Hematopoietic multipotent progenitor cell treated with erythropoietin and hydrocortisone succinate and interleukin-3 and kit ligand, for 8 days (in vitro differentiated cells): ENCODE measurements around the gene CDH13.

ENCODE experiments used
- DNase-seq: peaks from one replicate; pipeline ENCODE4 v3.0.0-alpha.2; 2015

CDH13 gene

GRCh38 chr16:82855471-82855870 is 228.7 kb downstream of the CDH13 start:
- no peak for DNase-seq

- no peak for DNase-seq
Measured at GRCh38 chr16:82857693-82858365, 231.1 kb downstream of the CDH13 start.

GRCh38 chr16:82859662-82860061 is 232.9 kb downstream of the CDH13 start:
- no peak for DNase-seq

DNA sequence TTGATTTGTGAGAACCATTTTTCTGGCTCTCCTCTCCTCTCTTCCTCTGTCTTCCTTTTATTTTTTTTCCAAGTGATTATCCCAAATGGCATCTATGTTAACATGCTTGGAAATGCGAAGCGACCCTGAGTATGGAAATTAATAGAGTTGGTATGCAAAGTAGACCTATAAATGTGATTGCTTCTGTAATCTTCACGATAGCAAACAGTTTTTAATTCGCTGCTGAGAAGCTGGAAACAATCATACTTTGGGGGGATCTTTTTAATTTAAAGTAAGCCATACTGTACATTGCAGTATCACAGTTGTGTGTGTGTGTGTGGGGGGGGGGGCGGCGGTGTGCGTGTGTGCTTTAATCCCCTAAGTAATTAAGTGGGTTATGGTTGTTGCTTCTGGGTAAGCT is 233.3 kb downstream of the CDH13 start:
- DNase-seq = no peak

DNA sequence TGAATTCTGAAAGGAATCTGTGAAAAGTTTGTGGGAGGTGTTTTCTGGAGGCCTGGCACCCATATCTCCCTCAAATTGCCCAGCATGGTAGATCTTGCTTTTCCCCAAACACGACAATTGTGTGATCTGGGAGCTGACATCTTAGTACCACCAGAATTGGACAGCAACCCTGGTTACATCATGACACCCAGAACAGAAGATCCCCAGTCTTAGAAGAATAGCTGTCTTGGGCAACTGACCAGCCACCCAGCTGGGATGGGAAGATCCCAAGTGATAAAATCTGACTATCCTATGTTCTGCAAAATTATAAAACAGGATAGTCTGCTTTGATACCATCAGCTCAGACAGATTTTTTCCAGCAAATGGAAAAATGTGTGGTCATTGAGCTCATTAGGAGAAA is 235.3 kb downstream of the CDH13 start:
- DNase-seq = no peak

- no peak for DNase-seq
Measured at GRCh38 chr16:82864332-82865040, 237.7 kb downstream of the CDH13 start.

DNA sequence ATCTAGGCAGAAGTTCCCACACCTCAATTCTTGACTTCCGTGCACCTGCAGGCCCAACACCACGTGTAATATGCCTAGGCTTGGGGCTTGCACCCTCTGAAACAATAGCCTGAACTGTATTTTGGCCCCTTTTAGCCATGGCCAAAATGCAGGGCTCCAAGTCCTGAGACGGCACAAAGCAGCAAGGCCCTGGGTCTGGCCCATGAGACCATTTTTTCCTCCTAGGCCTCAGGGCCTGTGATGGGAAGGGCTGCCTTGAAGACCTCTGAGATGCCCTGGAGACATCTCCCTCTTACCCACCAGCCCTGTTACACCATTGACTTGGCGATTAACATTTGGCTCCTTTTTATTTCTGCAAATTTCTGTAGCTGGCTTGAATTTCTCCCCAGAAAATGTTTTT is 238.6 kb downstream of the CDH13 start:
- DNase-seq = no peak

DNA sequence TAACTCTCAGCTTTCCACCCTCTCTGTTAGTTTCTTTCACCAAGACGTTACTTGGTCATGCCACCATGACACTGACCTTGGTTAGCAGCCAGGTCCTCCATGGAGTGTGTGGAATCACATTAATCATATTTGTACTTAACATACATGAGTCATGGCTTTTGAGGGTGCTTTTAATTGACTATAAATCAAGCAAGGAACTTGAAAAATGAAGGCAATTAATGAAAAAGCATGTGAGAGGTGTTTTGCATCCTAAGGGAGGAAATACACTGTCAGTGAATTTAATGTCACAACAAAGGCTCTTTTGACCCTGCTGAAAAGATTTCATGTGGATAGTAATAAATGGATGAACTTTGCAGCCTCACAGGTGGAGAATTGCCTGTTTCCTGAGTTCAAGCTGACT is 240.7 kb downstream of the CDH13 start:
- no peak for DNase-seq

DNA sequence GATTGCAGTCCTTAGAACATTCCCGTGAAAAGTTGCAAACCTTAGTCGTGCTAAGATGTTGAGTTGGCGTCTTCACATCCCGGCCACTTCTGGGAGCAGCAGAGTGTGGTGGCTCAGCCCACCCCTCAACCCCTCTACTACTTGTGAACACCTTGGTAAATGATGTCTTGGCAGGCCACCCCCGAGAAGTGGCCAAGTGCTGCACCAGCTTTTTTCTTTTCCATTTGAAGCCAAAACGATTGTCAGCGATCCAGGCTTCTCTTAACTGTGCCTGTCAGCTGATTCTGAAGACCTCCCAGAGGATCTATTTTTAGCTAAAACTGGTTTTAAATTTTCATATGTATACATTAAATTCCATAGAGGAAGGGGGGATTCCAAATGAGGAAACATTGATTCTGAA is 247.5 kb downstream of the CDH13 start:
- no peak for DNase-seq

DNA sequence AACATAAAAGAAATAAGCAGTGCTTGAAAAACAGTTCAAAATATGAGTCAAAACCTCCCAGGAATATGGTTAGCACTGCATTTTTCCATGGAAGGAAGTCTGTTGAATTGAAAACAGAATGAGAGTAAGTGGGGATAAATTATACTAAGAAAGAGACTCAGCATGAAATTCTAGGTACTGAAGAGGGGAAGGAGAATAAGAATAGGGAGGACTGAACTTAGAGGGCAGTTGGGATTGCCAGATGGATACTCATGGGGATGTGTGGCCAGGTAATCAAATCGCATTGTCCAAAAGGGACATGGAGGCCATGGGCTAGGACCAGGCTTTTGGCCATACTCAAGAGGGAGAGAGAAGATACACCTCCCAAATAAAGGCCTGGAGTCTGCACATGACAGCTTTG is 247.9 kb downstream of the CDH13 start:
- DNase-seq = no peak

DNA sequence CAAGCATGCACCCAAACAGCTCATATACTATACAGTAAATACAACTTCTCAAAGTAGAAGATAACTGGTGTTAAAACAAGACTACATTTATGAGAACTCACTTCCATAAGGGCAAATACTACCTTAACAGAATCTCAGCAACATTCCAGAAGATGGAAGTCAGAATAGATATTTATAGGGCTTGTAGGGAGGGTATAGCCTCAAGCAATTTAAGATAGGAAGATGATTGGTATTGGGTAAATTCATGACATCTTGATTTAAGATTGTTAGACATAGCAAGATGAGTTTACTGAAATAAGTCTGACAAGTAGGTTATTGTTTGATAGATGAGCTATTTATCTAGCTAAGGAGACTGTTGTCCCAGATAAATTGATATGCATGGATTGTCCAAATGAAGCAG is 250.2 kb downstream of the CDH13 start:
- no peak for DNase-seq

DNA sequence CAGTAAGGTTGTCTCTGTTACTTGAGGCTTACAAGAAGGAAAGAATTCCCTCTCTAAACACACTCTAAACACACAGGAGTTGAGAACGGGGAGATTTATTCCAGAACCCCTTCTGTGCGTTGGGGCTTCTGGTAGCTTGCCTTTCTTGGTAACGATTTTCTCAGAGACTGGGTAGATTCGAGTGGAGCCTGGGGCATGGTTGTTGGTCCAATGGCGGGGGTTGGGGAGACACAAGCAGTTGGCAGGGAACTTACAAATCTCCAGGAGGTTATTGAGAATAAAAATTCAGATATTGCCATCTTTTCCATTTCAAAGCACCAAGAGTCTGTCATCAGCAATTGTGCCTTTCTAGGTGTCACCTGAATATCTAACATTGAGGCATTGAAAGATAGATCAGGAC is 251.7 kb downstream of the CDH13 start:
- no peak for DNase-seq

DNA sequence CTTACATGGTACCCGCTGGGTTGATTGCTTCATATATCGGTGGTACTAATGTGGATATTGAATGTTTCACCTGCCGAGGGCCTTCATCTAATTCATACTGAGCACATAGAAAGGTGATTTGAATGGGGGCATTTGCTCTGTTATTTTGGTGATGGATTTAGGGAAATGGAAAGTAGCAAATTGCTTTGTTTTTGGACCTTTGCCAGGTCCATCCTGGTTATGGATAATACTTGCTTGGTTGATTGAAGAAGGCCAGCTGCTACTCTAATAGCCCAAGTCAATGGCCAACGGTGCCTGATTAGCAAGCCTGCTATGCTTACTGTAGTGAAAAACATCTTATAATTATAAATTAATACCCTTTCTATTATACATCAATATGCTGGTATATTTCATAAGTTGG is 253.6 kb downstream of the CDH13 start:
- no peak for DNase-seq

GRCh38 chr16:82881516-82881915 is 254.7 kb downstream of the CDH13 start:
- no peak for DNase-seq

DNA sequence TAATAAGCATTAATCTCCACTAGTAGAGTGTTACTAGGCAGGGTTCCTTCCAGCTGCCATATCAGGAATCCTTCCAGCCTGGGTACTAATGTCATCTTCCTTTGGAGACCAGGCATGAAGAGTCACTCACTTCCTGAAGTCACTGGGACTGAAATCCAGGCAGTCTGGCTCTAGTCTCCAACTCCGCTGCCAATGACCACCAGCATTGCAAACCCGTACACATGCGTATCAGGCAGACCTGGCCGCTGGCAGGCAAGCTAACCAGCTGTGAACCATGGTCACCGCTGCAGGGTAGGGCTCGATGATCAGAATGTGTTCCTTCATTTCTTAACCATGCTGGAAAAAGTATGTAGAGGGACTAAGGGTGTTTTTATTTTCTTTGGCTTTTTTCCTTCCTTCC is 255.5 kb downstream of the CDH13 start:
- no peak for DNase-seq

DNA sequence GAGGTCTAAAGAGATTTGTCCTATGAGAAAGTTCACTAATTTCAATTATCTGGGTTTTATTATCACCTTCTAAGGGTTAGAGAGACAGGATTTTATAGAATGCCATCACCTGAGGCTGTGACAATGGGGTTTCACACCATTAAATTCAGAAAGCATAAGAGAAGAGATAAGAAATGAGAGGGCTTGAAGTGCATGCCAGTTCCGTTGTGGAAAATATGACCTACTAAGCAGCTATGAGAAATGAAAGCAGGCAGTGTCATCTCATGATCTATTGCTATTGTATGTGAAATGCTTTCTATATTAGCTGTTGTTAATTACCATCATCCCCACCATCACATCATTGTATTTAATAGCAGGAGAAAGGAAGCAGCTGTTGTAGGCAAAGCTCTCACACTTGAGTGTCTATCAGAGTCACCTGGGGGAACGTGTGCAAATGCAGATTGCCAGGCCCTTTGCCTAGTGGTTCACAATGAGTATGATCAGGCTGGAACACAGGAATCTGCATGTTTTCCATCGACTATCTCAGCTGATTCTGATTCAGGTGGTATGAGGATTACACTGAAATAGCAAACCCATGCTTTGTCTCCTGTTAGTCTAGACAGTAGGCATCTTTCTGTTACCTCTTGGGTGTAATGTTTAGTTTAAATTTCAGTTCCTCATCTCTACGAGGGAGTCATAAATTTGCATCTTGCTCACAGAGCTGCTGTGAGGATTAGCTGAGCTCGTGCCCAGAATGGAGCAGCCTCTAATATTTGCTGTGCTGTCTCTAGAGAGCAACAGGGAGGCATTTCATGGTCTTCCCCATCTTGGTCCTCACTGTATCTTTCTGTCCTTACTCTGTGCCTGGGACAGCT is 256.4 kb downstream of the CDH13 start:
- no peak for DNase-seq

GRCh38 chr16:82884320-82884898 is 257.6 kb downstream of the CDH13 start:
- no peak for DNase-seq

GRCh38 chr16:82886146-82886545 is 259.4 kb downstream of the CDH13 start:
- no peak for DNase-seq

- no peak for DNase-seq
Measured at GRCh38 chr16:82888591-82889001, 261.8 kb downstream of the CDH13 start.

- no peak for DNase-seq
Measured at GRCh38 chr16:82891424-82891823, 264.7 kb downstream of the CDH13 start.

GRCh38 chr16:82891918-82892317 is 265.1 kb downstream of the CDH13 start:
- DNase-seq = no peak

GRCh38 chr16:82892324-82892723 is 265.6 kb downstream of the CDH13 start:
- DNase-seq = no peak

- DNase-seq = no peak
Measured at GRCh38 chr16:82895843-82896242, 269.1 kb downstream of the CDH13 start.

GRCh38 chr16:82899006-82899405 is 272.2 kb downstream of the CDH13 start:
- DNase-seq = no peak
